Stimulated activated CD4-positive, alpha-beta T cell treated with anti-CD3 and anti-CD28 coated beads, Interleukin-1b, Interleukin-23, amount 100 ng/mL, for 4 hours (primary cell): ENCODE data around the gene URAD.
A peak's percentile ranks its signal among the peaks of the same experiment; 100 is the strongest.

ENCODE experiments used
- DNase-seq, 2 donors: peaks; one replicate each; pipeline ENCODE4 v3.0.0-alpha.2; 2020; ENCODE audit warnings: low read depth in 2 of 2

The URAD gene

GRCh38 chr13:28000567-28000966 is 12.1 kb upstream of the URAD start:
- DNase-seq = no peak

GRCh38 chr13:27997904-27998522 is 9.5 kb upstream of the URAD start:
- peak in 1 of 2 donors; percentile 5 for DNase-seq

- no peak for DNase-seq
Measured at GRCh38 chr13:27991881-27992280, 3.4 kb upstream of the URAD start.

GRCh38 chr13:27985600-27985999 is 2.9 kb downstream of the URAD start:
- DNase-seq = no peak

GRCh38 chr13:27982361-27982760 is 6.1 kb downstream of the URAD start:
- no peak for DNase-seq

GRCh38 chr13:27981006-27981708 is 7.3 kb downstream of the URAD start:
- DNase-seq = no peak

GRCh38 chr13:27980280-27980998 is 8.1 kb downstream of the URAD start:
- no peak for DNase-seq

- DNase-seq = no peak
Measured at GRCh38 chr13:27979765-27980279, 8.7 kb downstream of the URAD start.

- no peak for DNase-seq
Measured at GRCh38 chr13:27979001-27979643, 9.4 kb downstream of the URAD start.

- no peak for DNase-seq
Measured at GRCh38 chr13:27978301-27978968, 10.1 kb downstream of the URAD start.

- no peak for DNase-seq
Measured at GRCh38 chr13:27977476-27978300, 10.8 kb downstream of the URAD start.

- no peak for DNase-seq
Measured at GRCh38 chr13:27976362-27977091, 12.0 kb downstream of the URAD start.

- no peak for DNase-seq
Measured at GRCh38 chr13:27975564-27976361, 12.7 kb downstream of the URAD start.

GRCh38 chr13:27973961-27974662 is 14.4 kb downstream of the URAD start:
- no peak for DNase-seq

GRCh38 chr13:27973291-27973690 is 15.2 kb downstream of the URAD start:
- DNase-seq = no peak

GRCh38 chr13:27972478-27972820 is 16.0 kb downstream of the URAD start:
- no peak for DNase-seq

- no peak for DNase-seq
Measured at GRCh38 chr13:27971776-27972477, 16.6 kb downstream of the URAD start.

- DNase-seq = no peak
Measured at GRCh38 chr13:27971236-27971645, 17.3 kb downstream of the URAD start.
